ENCODE data around the gene NCK2. TPM values are rescaled to one million over a fixed set of nuclear protein-coding genes. Genes with fewer than 3 reads are reported as not detected.

NCK2 gene
- total RNA-seq, 2 donors from 2014 or later, result 31.7 to 39.3 TPM

- Histone ChIP-seq H3K27me3 (no peaks in the 10 kb centered on the region), H3K4me3 (no peak overlapping the region), H3K4me1 (no peaks in the 10 kb centered on the region), H3K9me3 (no peaks in the 10 kb centered on the region), H3K27ac (no peak overlapping the region), H3K36me3 (no peaks in the 10 kb centered on the region)
- DNase-seq (ENCODE audit: low spot score), result no peak
- TF ChIP-seq CTCF (IDR thresholded peaks at IDR 0.05), result no peak
Measured at GRCh38 chr2:105934467-105934866, 189.8 kb downstream of the NCK2 start.

- Histone ChIP-seq H3K36me3 (no peaks in the 10 kb centered on the region), H3K27ac (no peak overlapping the region), H3K4me3 (no peak overlapping the region), H3K4me1 (no peaks in the 10 kb centered on the region), H3K9me3 (no peaks in the 10 kb centered on the region), H3K27me3 (no peaks in the 10 kb centered on the region)
- no peak for DNase-seq (ENCODE audit: low spot score)
- TF ChIP-seq CTCF (IDR thresholded peaks at IDR 0.05), result no peak
Measured at GRCh38 chr2:105935063-105935462, 190.4 kb downstream of the NCK2 start.

GRCh38 chr2:105936954-105937353 is 192.2 kb downstream of the NCK2 start:
- Histone ChIP-seq H3K27me3 (no peaks in the 10 kb centered on the region), H3K9me3 (no peaks in the 10 kb centered on the region), H3K4me3 (no peak overlapping the region), H3K36me3 (no peaks in the 10 kb centered on the region), H3K27ac (no peak overlapping the region), H3K4me1 (no peaks in the 10 kb centered on the region)
- no peak for TF ChIP-seq CTCF (IDR thresholded peaks at IDR 0.05)
- DNase-seq (ENCODE audit: low spot score), result no peak

DNA sequence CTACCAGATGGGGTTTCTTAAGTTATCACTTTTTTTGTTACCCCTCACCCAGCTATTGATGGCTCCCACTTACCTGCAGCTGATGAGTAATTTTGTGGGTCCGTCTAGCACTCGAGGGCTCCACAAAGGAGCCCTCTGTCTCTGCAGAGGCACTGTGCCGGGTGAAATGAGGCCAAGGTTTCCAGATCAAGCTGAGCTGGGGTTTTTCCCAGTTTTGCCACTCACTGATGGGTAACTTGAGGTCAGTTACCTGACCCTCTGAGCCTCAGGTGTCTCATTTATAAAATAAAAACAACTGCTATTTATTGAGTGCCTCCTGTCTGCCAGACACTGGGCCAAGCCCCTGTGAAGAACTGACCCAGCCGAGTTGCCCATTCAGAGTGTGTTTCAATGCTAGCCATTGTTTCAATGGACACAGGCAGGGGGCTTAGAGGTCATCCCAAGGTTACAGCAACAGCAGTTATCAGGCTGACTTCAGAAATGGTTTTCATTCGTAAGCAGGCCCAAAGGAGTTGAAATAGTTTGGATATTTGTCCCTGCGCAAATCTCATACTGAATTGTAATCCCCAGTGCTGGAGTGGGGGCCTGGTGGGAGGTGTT is 192.9 kb downstream of the NCK2 start:
- H3K4me1 ChIP-seq, result no peaks in the 10 kb centered on the region
- TF ChIP-seq CTCF (IDR thresholded peaks at IDR 0.05), result no peak
- H3K4me3 ChIP-seq, result no peak overlapping the region
- H3K36me3 ChIP-seq, result no peaks in the 10 kb centered on the region
- H3K27me3 ChIP-seq, result no peaks in the 10 kb centered on the region
- no peaks in the 10 kb centered on the region for H3K9me3 ChIP-seq
- no peak for DNase-seq (ENCODE audit: low spot score)
- H3K27ac ChIP-seq, result no peak overlapping the region
